ENCODE data around the gene C17orf107. TPM values are rescaled to one million over a fixed set of nuclear protein-coding genes. Genes with fewer than 3 reads are reported as not detected.

C17orf107 gene
- polyA plus RNA-seq, 1 donor (not counting 4 experiments of a cell fraction or from before 2014, with no cell fraction given), result 0.33 TPM

GRCh38 chr17:4908301-4908700, 9.0 kb downstream of the C17orf107 start:
- H3K4me2 ChIP-seq (ENCODE audit: control insufficient read depth, extremely low read depth, insufficient read depth, low read depth, low read length), result peak overlapping the region; percentile 93
- peaks cover 2% of the 10 kb centered on the region for H4K20me1 ChIP-seq (ENCODE audit: control insufficient read depth, extremely low read depth, insufficient read depth, low read length)
- peak overlapping the region; percentile 83 for H3K9ac ChIP-seq (ENCODE audit: control insufficient read depth, extremely low read depth, insufficient read depth, low read length)
- H3K4me1 ChIP-seq (ENCODE audit: control insufficient read depth, extremely low read depth, insufficient read depth, low read length), result peaks cover 26% of the 10 kb centered on the region
- TF ChIP-seq CTCF (optimal IDR thresholded peaks at IDR 0.05 in 1 of 3, IDR thresholded peaks at IDR 0.05 in 1 of 3, conservative IDR thresholded peaks at IDR 0.05 in 1 of 3; ENCODE audit: extremely low read depth in 1 of 3, insufficient read depth in 2 of 3, low read length in 3 of 3) (no peak), EZH2 (IDR thresholded peaks at IDR 0.05; ENCODE audit: low read length) (no peak)
- H3K36me3 ChIP-seq (ENCODE audit: control insufficient read depth in 2 of 2, extremely low read depth in 1 of 2, insufficient read depth in 2 of 2, low read length in 2 of 2), result no peaks in the 10 kb centered on the region
- dilution Hi-C loops (cut with MboI; ENCODE audit: extremely low pct_ligation_motif_present, low sequenced_read_pairs), result no loop called here
- no peaks in the 10 kb centered on the region for H3K9me1 ChIP-seq (ENCODE audit: control insufficient read depth, extremely low read depth, insufficient read depth, low read length)
- peak overlapping the region; percentile 78 for H2AFZ ChIP-seq (ENCODE audit: control insufficient read depth, low read length)
- DNase-seq (ENCODE audit: low read depth, low spot score) (peak; percentile 58), FAIRE-seq (peak; percentile 85)
- H3K79me2 ChIP-seq (ENCODE audit: control insufficient read depth, insufficient read depth, low read length), result no peaks in the 10 kb centered on the region
- peak overlapping the region in 1 of 3 experiments; percentile 4 for H3K4me3 ChIP-seq (ENCODE audit: control insufficient read depth in 2 of 3, extremely low read depth in 1 of 3, insufficient read depth in 2 of 3, low read depth in 1 of 3, low read length in 3 of 3)
- no peaks in the 10 kb centered on the region for H3K27me3 ChIP-seq (ENCODE audit: control insufficient read depth, extremely low read depth, insufficient read depth, low read length)
- no peaks in the 10 kb centered on the region for H3K9me3 ChIP-seq (ENCODE audit: control insufficient read depth, low read depth, low read length)
- peak overlapping the region; percentile 97 for H3K27ac ChIP-seq (ENCODE audit: control insufficient read depth, insufficient read depth, low read length)

- no peaks in the 10 kb centered on the region for H3K36me3 ChIP-seq (ENCODE audit: control insufficient read depth in 2 of 2, extremely low read depth in 1 of 2, insufficient read depth in 2 of 2, low read length in 2 of 2)
- FAIRE-seq (peak; percentile 55), DNase-seq (ENCODE audit: low read depth, low spot score) (peak; percentile 85)
- no peaks in the 10 kb centered on the region for H3K79me2 ChIP-seq (ENCODE audit: control insufficient read depth, insufficient read depth, low read length)
- no peaks in the 10 kb centered on the region for H3K9me3 ChIP-seq (ENCODE audit: control insufficient read depth, low read depth, low read length)
- H2AFZ ChIP-seq (ENCODE audit: control insufficient read depth, low read length), result peak overlapping the region; percentile 78
- dilution Hi-C loops (cut with MboI; ENCODE audit: extremely low pct_ligation_motif_present, low sequenced_read_pairs), result no loop called here
- peak overlapping the region; percentile 93 for H3K4me2 ChIP-seq (ENCODE audit: control insufficient read depth, extremely low read depth, insufficient read depth, low read depth, low read length)
- peak overlapping the region; percentile 83 for H3K9ac ChIP-seq (ENCODE audit: control insufficient read depth, extremely low read depth, insufficient read depth, low read length)
- H4K20me1 ChIP-seq (ENCODE audit: control insufficient read depth, extremely low read depth, insufficient read depth, low read length), result no peaks in the 10 kb centered on the region
- peaks cover 22% of the 10 kb centered on the region for H3K4me1 ChIP-seq (ENCODE audit: control insufficient read depth, extremely low read depth, insufficient read depth, low read length)
- no peaks in the 10 kb centered on the region for H3K9me1 ChIP-seq (ENCODE audit: control insufficient read depth, extremely low read depth, insufficient read depth, low read length)
- H3K27me3 ChIP-seq (ENCODE audit: control insufficient read depth, extremely low read depth, insufficient read depth, low read length), result no peaks in the 10 kb centered on the region
- TF ChIP-seq EZH2 (IDR thresholded peaks at IDR 0.05; ENCODE audit: low read length) (no peak), CTCF (optimal IDR thresholded peaks at IDR 0.05 in 1 of 3, IDR thresholded peaks at IDR 0.05 in 1 of 3, conservative IDR thresholded peaks at IDR 0.05 in 1 of 3; ENCODE audit: extremely low read depth in 1 of 3, insufficient read depth in 2 of 3, low read length in 3 of 3) (peak; percentile 75 to 82 (median 75))
- H3K4me3 ChIP-seq (ENCODE audit: control insufficient read depth in 2 of 3, extremely low read depth in 1 of 3, insufficient read depth in 2 of 3, low read depth in 1 of 3, low read length in 3 of 3), result peak overlapping the region in 1 of 3 experiments; percentile 61
- peak overlapping the region; percentile 97 for H3K27ac ChIP-seq (ENCODE audit: control insufficient read depth, insufficient read depth, low read length)
Measured at GRCh38 chr17:4908711-4909496, 9.6 kb downstream of the C17orf107 start.

All from keratinocyte (primary cell).